ENCODE measurements around the gene RPL18.

DNA sequence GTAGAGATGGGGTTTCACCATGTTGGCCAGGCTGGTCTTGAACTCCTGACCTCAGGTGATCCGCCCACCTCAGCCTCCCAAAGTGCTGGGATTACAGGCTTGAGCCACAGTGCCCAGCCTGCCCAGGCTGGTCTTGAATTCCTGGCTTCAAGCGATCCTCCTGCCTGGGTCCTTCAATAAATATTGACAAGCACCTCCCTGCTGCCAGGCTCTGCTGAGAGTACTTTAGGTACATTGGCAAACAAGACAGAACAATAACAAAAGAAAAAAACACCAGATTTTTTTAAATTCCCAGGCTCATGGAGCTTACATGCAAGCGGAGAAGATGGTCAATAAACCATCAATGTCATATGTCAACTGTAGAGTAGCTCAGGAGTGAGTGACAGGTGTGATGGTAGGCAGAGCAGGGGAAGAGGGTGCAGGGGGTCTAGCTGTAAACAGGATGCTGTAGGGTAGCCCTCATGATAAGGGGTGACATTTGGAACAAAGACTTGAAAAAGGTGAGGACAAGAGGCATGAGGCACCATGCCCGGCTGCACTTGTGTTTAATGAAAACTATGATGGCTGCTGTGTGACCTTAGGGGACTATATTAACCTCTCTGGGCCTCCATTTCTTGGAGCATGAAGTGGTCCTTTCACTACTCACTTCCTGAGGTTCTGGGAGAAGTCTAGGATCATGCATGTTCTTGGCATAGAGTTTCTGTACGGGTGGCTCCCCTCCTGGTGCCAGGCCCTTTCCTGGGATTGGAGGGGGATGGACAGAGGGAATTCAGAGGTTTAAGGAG, 47.4 kb downstream of the RPL18 start:
- TF ChIP-seq, protein P1, sequence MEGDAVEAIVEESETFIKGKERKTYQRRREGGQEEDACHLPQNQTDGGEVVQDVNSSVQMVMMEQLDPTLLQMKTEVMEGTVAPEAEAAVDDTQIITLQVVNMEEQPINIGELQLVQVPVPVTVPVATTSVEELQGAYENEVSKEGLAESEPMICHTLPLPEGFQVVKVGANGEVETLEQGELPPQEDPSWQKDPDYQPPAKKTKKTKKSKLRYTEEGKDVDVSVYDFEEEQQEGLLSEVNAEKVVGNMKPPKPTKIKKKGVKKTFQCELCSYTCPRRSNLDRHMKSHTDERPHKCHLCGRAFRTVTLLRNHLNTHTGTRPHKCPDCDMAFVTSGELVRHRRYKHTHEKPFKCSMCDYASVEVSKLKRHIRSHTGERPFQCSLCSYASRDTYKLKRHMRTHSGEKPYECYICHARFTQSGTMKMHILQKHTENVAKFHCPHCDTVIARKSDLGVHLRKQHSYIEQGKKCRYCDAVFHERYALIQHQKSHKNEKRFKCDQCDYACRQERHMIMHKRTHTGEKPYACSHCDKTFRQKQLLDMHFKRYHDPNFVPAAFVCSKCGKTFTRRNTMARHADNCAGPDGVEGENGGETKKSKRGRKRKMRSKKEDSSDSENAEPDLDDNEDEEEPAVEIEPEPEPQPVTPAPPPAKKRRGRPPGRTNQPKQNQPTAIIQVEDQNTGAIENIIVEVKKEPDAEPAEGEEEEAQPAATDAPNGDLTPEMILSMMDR (conservative IDR thresholded peaks at IDR 0.05; ENCODE audit: low read depth, low read length), result no peak
- no peak for TF ChIP-seq EZH2 (IDR thresholded peaks at IDR 0.05; ENCODE audit: low read length, unreplicated experiment)
